Naive thymus-derived CD4-positive, alpha-beta T cell (primary cell): ENCODE measurements around the gene YPEL3. TPM values are rescaled to one million over a fixed set of nuclear protein-coding genes. Genes with fewer than 3 reads are reported as not detected.
A peak's percentile ranks its signal among the peaks of the same experiment; 100 is the strongest.

ENCODE experiments used
- ATAC-seq: fragments of 150-1000 bp; cut with Tn5 transposase; 2 replicates; pipeline ENCODE4 v1.10.0; 2021; ENCODE audit warnings: mild to moderate bottlenecking, moderate library complexity
- CTCF ChIA-PET: fragments of 350-600 bp; sonication (Branson Sonifier 250); formaldehyde crosslinking; loops from one replicate; lab custom pipeline; 2021; ENCODE audit warnings: antibody characterized with exemption; lab: Charles Lee
- POLR2A ChIA-PET: fragments of 350-600 bp; sonication (Branson Sonifier 250); formaldehyde crosslinking; loops from one replicate; lab custom pipeline; 2021; ENCODE audit warnings: antibody characterized with exemption, inconsistent platforms; lab: Charles Lee
- DNase-seq, 9 donors: peaks; one replicate each; pipeline versions ENCODE4 v3.0.0 to v3.0.0-alpha.2; 2020 to 2022; ENCODE audit warnings: mixed read lengths in 1 of 9
- H3K27ac ChIP-seq: one replicate; pipeline ENCODE4 v1.7.0; 2013; ENCODE audit warnings: mild to moderate bottlenecking, low read depth, low read length, moderate library complexity
- H3K27me3 ChIP-seq, 2 donors: one replicate each; pipeline ENCODE4 v1.7.0; 2013; ENCODE audit warnings: low read length in 2 of 2, mild to moderate bottlenecking in 2 of 2, moderate library complexity in 2 of 2; ENCODE audit not compliant: control insufficient read depth in 2 of 2, insufficient read depth in 2 of 2
- H3K36me3 ChIP-seq, 3 experiments: 1 replicate in 2 of 3; 2 replicates in 1 of 3; pipeline ENCODE4 v1.7.0; 2013; ENCODE audit warnings: low read length in 3 of 3, mild to moderate bottlenecking in 3 of 3, moderate library complexity in 1 of 3; ENCODE audit not compliant: insufficient read depth in 3 of 3, control insufficient read depth in 2 of 3
- H3K4me1 ChIP-seq, 2 donors: one replicate each; pipeline ENCODE4 v1.7.0; 2013; ENCODE audit warnings: low read length in 2 of 2, mild to moderate bottlenecking in 2 of 2, moderate library complexity in 1 of 2; ENCODE audit not compliant: control insufficient read depth in 2 of 2, insufficient read depth in 2 of 2
- H3K4me3 ChIP-seq: 2 replicates; pipeline ENCODE4 v1.7.0; 2013; ENCODE audit warnings: mild to moderate bottlenecking, low read length
- H3K9me3 ChIP-seq, 3 experiments: 1 replicate in 2 of 3; 2 replicates in 1 of 3; pipeline ENCODE4 v1.7.0; 2013; ENCODE audit warnings: low read length in 3 of 3; ENCODE audit not compliant: control insufficient read depth in 2 of 3
- H3K27ac Mint-ChIP-seq, 9 donors: one replicate each; pipeline ENCODE4 v1.8.0; 2020 to 2022; ENCODE audit warnings: mixed read lengths in 9 of 9, mild to moderate bottlenecking in 8 of 9, moderate library complexity in 5 of 9, inconsistent platforms in 2 of 9
- H3K27me3 Mint-ChIP-seq, 5 donors: one replicate each; pipeline ENCODE4 v1.8.0; 2021 to 2022; ENCODE audit warnings: mixed read lengths in 5 of 5, mild to moderate bottlenecking in 1 of 5
- H3K36me3 Mint-ChIP-seq, 5 donors: one replicate each; pipeline ENCODE4 v1.8.0; 2020 to 2022; ENCODE audit warnings: mixed read lengths in 5 of 5, mild to moderate bottlenecking in 3 of 5, inconsistent platforms in 1 of 5
- H3K4me1 Mint-ChIP-seq, 7 donors: one replicate each; pipeline ENCODE4 v1.8.0; 2020 to 2022; ENCODE audit warnings: mixed read lengths in 7 of 7, mild to moderate bottlenecking in 3 of 7, inconsistent platforms in 1 of 7
- H3K4me3 Mint-ChIP-seq, 10 donors: one replicate each; pipeline ENCODE4 v1.8.0; 2020 to 2022; ENCODE audit warnings: mild to moderate bottlenecking in 10 of 10, mixed read lengths in 10 of 10, moderate library complexity in 6 of 10, inconsistent platforms in 2 of 10
- H3K9me3 Mint-ChIP-seq, 11 donors: one replicate each; pipeline ENCODE4 v1.8.0; 2020 to 2022; ENCODE audit warnings: mixed read lengths in 11 of 11, mild to moderate bottlenecking in 4 of 11, inconsistent platforms in 1 of 11, moderate library complexity in 1 of 11
- intact Hi-C, 2 donors: fragments of 100-400 bp; cut with micrococcal nuclease; formaldehyde crosslinking; loops; one replicate each; pipeline ENCODE4 v1.15.1; 2023
- polyA plus RNA-seq, 2 donors: library from polyadenylated mRNA; unstranded; fragments of 300-500 nt; fragmentation: Illumina TruSeq; gene quantifications; one replicate each; pipeline ENCODE4 v1.2.3, GENCODE V29; 2021
- total RNA-seq, 6 experiments: library from RNA in 5 of 6; stranded (reverse) in 5 of 6; gene quantifications; 1 replicate in 5 of 6; 2 replicates in 1 of 6; pipeline ENCODE4 v1.2.3 and lab custom pipeline; 2021 to 2026

Gene YPEL3
- total and polyA plus RNA-seq, 7 experiments from 2014 or later: 50.5 to 308 (median 242) TPM

DNA sequence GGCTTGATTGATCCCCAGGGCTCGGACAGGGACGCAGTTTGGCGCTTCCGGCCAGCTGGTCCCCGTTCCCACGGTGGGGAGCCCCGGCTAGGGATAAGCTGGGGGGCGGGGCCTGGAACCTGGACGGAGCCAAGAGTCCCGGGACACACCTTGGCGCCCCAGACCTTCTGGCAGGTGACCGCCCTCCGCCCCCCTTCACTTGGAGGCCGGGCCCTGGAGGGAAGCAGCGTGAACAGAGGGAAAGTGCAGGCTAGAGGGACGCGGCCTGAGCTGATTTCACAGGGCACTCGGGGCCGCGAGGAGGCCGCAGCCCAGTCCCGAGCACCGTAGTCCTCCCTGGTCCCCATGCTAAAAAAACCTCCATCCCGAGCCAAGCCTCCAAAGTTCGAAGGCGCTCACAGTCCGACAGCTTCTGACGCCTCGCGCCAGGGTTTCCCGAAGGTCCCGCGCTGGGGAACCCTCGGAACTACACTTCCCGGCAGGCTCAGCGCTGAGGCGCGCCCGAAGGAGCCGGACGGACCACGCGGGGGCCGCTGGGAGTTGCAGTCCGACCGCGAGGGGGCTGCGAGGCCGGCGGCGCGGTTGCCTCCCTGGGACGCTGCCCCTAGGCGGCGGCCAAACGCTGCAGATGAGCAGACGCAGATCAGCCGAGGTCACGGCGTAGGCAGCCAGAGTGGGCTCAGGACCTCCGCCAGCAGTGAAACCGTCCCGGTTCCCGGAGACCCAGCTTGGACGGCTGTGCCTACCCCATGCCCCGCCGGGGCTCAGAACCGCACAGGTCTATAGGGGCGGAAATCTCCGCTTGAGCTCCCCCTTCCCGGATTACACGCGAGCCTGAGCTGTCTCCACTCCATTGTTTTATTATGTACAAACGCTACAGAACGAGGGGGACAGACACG lies 4.3 kb downstream of the YPEL3 start, which contains the start of gene TBX6:
Gene TBX6 (minus strand): TSS at position 451 of the 899 bp plus-strand sequence. CDS start 731 bp downstream, outside the sequence.
- Histone ChIP-seq H3K4me3 (peak within 1 kb of the TSS; percentile 60), H3K9me3 (peaks cover 0 to 4% (median 1%) of the 10 kb centered on the region in 3 experiments), H3K4me1 (peaks cover 32 to 47% of the 10 kb centered on the region in 2 donors), H3K27ac (peak within 1 kb of the TSS; percentile 77), H3K36me3 (peaks cover 4 to 12% (median 7%) of the 10 kb centered on the region in 3 experiments), H3K27me3 (no peaks in the 10 kb centered on the region)
- Mint-ChIP-seq H3K27ac (peak within 1 kb of the TSS; percentile 92 to 97 (median 95)), H3K27me3 (no peaks in the 10 kb centered on the region), H3K4me3 (peak within 1 kb of the TSS; percentile 87 to 96 (median 93)), H3K4me1 (peaks cover 43 to 65% (median 50%) of the 10 kb centered on the region in 7 donors), H3K9me3 (peaks cover 0 to 7% (median under 1%) of the 10 kb centered on the region in 11 donors), H3K36me3 (peaks cover 4 to 28% (median 14%) of the 10 kb centered on the region in 5 donors)
- ChIA-PET POLR2A (interaction anchor here (0.6 to 10.4 kb wide), 19 partner anchors 10 to 405 kb away, joined by 3 to 216 read pairs (median 8); partner anchors contain the start of genes ALDOA, CORO1A, ITGAL and MAPK3), CTCF (interaction anchor here (0.6 to 3.9 kb wide), 21 partner anchors 9 to 1081 kb away, joined by 3 to 18 read pairs (median 5); partner anchors contain the start of genes ALDOA and PPP4C)
- intact Hi-C loops: loop anchor here (1.0 to 10.0 kb wide), 11 partner anchors 15 to 603 kb away; partner anchors contain the start of genes ALDOA (in 2 of the 2), FBRS (in 1 of the 2), MAPK3 (in 1 of the 2) and MYL11 (in 1 of the 2)
- DNase-seq: peak; percentile 85 to 96 (median 91)
- peak; percentile 87 for ATAC-seq

DNA sequence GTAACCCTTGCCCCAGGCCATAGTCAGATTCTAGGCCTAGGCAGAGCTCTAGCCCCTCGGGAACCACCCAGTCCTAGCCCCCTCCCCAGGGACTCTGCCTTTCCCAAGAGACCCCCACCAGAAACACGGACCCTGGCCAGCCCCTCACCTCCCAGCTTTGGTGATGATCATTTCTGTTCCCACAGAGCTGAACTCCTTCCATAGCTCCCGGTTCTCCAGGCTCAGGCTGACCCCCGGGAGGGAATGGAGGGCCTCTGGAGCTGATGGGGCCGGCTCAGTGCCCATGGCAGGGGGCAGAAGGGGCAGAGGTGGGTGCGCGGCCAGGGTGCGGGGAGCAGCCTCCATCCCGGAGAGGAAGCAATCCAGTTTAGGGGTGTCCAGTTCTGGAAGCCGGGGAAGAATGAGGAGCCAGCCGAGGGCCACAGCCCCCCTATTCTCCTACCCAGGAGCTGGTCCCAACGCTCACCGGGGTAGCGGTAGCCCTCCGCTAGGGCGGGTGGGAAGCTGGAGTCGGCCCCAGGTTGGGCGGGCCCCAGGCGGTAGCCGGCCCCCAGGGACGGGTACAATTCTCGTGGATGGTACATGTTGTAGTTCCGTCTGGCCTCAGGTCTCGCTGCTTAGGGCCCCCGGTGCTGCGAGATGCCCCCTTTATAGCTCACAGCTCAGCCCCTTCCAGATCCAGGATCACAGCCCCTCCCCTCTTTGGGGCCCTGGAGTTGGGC lies 5.2 kb downstream of the YPEL3 start:
- CTCF ChIA-PET: interaction anchor here (0.9 to 3.9 kb wide), 13 partner anchors 8 to 1082 kb away, joined by 3 to 18 read pairs (median 5); partner anchors contain the start of genes ALDOA and PPP4C
- Histone ChIP-seq H3K36me3 (peaks cover 4 to 12% (median 7%) of the 10 kb centered on the region in 3 experiments), H3K9me3 (no peaks in the 10 kb centered on the region), H3K27ac (peak overlapping the region; percentile 77), H3K4me1 (peaks cover 29 to 47% of the 10 kb centered on the region in 2 donors), H3K27me3 (no peaks in the 10 kb centered on the region), H3K4me3 (no peak overlapping the region)
- peaks cover 43 to 60% (median 49%) of the 10 kb centered on the region in 7 donors for H3K4me1 Mint-ChIP-seq
- peak overlapping the region; percentile 70 to 94 (median 87) for H3K27ac Mint-ChIP-seq
- intact Hi-C loops: loop anchor here (1.0 to 10.0 kb wide), 8 partner anchors 15 to 604 kb away; partner anchors contain the start of genes FBRS (in 1 of the 2), MYL11 (in 1 of the 2), PPP4C (in 1 of the 2) and PRR14 (in 1 of the 2)
- H3K27me3 Mint-ChIP-seq: no peaks in the 10 kb centered on the region
- peaks cover 0 to 1% (median 0%) of the 10 kb centered on the region in 11 donors for H3K9me3 Mint-ChIP-seq
- ATAC-seq (no peak), DNase-seq (peak in 1 of 9 donors; percentile 31)
- POLR2A ChIA-PET: interaction anchor here (0.6 to 10.4 kb wide), 22 partner anchors 9 to 406 kb away, joined by 3 to 216 read pairs (median 5); partner anchors contain the start of genes ALDOA, CORO1A, MAPK3 and PPP4C
- H3K4me3 Mint-ChIP-seq: peak overlapping the region; percentile 66 to 96 (median 73)
- H3K36me3 Mint-ChIP-seq: peaks cover 4 to 24% (median 13%) of the 10 kb centered on the region in 5 donors

DNA sequence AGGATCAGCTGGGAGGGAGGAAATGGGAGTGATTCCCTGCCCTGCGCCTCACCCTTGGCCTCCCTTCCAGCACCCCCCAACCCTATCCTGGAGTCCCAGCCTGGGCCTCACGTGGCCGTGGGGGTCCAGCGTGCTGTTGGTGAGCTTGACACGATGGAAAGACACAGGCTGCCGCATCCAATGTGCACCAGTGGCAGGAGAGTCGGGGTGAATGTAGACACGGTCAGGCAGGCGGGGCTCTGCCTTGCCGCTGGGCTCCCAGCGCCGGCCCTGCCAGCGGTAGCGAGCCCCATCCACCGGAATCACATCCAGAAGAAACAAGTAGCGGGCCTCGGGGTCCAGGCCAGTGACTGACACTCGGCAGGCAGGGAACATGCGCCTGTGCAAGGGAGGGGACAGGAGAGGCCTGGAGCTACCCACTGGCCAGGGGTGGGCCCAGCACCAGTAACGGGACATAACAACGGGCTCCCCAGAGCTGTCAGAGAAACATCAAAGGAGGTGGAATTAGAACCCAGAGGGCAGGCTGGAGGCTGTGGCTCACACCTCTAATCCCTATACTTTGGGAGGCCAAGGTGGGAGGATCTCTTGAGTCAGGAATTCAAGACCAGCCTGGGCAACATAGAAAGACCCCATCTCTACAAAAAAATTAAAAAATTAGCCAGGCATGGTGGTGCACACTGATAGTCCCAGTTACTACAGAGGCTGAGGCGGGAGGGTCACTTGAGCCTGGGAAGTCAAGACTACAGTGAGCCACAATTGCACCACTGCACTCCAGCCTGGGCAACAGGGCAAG lies 7.0 kb downstream of the YPEL3 start:
- Histone ChIP-seq H3K4me3 (no peak overlapping the region), H3K4me1 (peaks cover 15 to 34% of the 10 kb centered on the region in 2 donors), H3K9me3 (no peaks in the 10 kb centered on the region), H3K27me3 (no peaks in the 10 kb centered on the region), H3K36me3 (peaks cover 1 to 21% (median 5%) of the 10 kb centered on the region in 3 experiments), H3K27ac (peak overlapping the region; percentile 18)
- ATAC-seq: no peak
- DNase-seq: no peak
- Mint-ChIP-seq H3K4me1 (peaks cover 32 to 50% (median 39%) of the 10 kb centered on the region in 7 donors), H3K27ac (peak overlapping the region in 8 of 9 donors; percentile 84 to 94 (median 86)), H3K36me3 (peaks cover 0 to 16% (median 6%) of the 10 kb centered on the region in 5 donors), H3K9me3 (peaks cover 0 to 1% (median 0%) of the 10 kb centered on the region in 11 donors), H3K27me3 (no peaks in the 10 kb centered on the region), H3K4me3 (peak overlapping the region in 7 of 10 donors; percentile 6 to 96 (median 71))
- CTCF ChIA-PET: no interaction called here
- POLR2A ChIA-PET: interaction anchor here (1.2 to 10.4 kb wide), 6 partner anchors 14 to 96 kb away, joined by 5 to 216 read pairs (median 83); partner anchors contain the start of genes ALDOA, CORO1A and PPP4C
- intact Hi-C loops: no loop called here

DNA sequence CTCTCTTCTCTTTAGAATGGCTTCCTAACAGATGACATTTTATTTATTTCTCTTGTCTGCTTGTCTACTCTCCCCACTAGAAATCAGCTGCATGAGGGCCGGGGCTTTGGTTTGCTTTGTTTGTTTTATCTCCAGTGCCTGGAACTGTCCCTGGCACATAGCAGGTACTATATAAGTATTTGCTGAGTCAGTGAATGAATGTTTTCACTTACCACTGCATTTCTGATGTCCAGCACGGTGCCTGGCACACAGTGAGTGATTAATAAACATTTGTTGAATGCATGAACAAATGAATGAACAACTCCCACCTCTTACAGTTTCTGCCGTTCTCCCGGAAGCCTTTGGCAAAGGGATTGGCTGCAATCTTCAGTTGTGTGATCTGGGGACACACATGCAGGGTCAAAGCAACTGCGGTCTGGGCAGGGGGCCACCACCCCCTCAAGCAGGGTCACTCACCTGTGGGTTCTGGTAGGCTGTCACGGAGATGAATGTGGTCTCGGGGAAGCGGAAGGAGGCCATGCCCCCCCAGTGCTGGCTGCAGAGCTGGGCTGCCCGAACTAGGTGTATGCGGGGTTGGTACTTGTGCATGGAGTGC lies 7.7 kb downstream of the YPEL3 start:
- POLR2A ChIA-PET: interaction anchor here (8.9 to 10.4 kb wide), 3 partner anchors 13 to 97 kb away, joined by 159 to 216 read pairs (median 177); partner anchors contain the start of genes ALDOA, CORO1A and PPP4C
- intact Hi-C loops: no loop called here

More for the DNA sequence above, 7.7 kb downstream of the YPEL3 start:
- H3K9me3 ChIP-seq: no peaks in the 10 kb centered on the region
- CTCF ChIA-PET: no interaction called here
- peaks cover 13 to 33% of the 10 kb centered on the region in 2 donors for H3K4me1 ChIP-seq
- H3K27ac Mint-ChIP-seq: peak overlapping the region in 8 of 9 donors; percentile 60 to 94 (median 78)
- DNase-seq: no peak
- H3K4me3 ChIP-seq: no peak overlapping the region
- peaks cover 30 to 46% (median 36%) of the 10 kb centered on the region in 7 donors for H3K4me1 Mint-ChIP-seq
- peaks cover 0 to 16% (median 3%) of the 10 kb centered on the region in 5 donors for H3K36me3 Mint-ChIP-seq
- H3K27ac ChIP-seq: no peak overlapping the region
- ATAC-seq: no peak
- peak overlapping the region in 3 of 10 donors; percentile 17 to 64 (median 63) for H3K4me3 Mint-ChIP-seq
- H3K36me3 ChIP-seq: peaks cover 0 to 24% (median 3%) of the 10 kb centered on the region in 3 experiments
- H3K27me3 ChIP-seq: no peaks in the 10 kb centered on the region
- no peaks in the 10 kb centered on the region for H3K27me3 Mint-ChIP-seq
- peaks cover 0 to 1% (median 0%) of the 10 kb centered on the region in 11 donors for H3K9me3 Mint-ChIP-seq
